ENCODE results near the gene PYGB. TPM values are rescaled to one million over a fixed set of nuclear protein-coding genes. Genes with fewer than 3 reads are reported as not detected.

PYGB gene
- total RNA-seq, 4 donors from 2014 or later = 63.7 to 94.6 (median 82.4) TPM

GRCh38 chr20:25224941-25225340 lies 22.9 kb upstream of the PYGB start:
- TF ChIP-seq, protein P1, sequence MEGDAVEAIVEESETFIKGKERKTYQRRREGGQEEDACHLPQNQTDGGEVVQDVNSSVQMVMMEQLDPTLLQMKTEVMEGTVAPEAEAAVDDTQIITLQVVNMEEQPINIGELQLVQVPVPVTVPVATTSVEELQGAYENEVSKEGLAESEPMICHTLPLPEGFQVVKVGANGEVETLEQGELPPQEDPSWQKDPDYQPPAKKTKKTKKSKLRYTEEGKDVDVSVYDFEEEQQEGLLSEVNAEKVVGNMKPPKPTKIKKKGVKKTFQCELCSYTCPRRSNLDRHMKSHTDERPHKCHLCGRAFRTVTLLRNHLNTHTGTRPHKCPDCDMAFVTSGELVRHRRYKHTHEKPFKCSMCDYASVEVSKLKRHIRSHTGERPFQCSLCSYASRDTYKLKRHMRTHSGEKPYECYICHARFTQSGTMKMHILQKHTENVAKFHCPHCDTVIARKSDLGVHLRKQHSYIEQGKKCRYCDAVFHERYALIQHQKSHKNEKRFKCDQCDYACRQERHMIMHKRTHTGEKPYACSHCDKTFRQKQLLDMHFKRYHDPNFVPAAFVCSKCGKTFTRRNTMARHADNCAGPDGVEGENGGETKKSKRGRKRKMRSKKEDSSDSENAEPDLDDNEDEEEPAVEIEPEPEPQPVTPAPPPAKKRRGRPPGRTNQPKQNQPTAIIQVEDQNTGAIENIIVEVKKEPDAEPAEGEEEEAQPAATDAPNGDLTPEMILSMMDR (IDR thresholded peaks at IDR 0.05) = no peak
- no peak for DNase-seq (ENCODE audit: low spot score)

GRCh38 chr20:25225642-25226432 lies 22.0 kb upstream of the PYGB start:
- DNase-seq (ENCODE audit: low spot score) (no peak), ATAC-seq (ENCODE audit: low FRiP score) (no peak)
- TF ChIP-seq, protein P1 (IDR thresholded peaks at IDR 0.05) = no peak

More at GRCh38 chr20:25224941-25225340, 22.9 kb upstream of the PYGB start:
- no peak for ATAC-seq (ENCODE audit: low FRiP score)

- ATAC-seq (ENCODE audit: low FRiP score) = peak; percentile 5
- TF ChIP-seq, protein P1 (IDR thresholded peaks at IDR 0.05) = no peak
- DNase-seq (ENCODE audit: low spot score) = no peak
These were observed 21.2 kb upstream of the PYGB start for GRCh38 chr20:25226433-25227316.

- TF ChIP-seq, protein P1 (IDR thresholded peaks at IDR 0.05) = no peak
- ATAC-seq (ENCODE audit: low FRiP score) (no peak), DNase-seq (ENCODE audit: low spot score) (no peak)
These were observed 20.5 kb upstream of the PYGB start for GRCh38 chr20:25227317-25227831.

DNA sequence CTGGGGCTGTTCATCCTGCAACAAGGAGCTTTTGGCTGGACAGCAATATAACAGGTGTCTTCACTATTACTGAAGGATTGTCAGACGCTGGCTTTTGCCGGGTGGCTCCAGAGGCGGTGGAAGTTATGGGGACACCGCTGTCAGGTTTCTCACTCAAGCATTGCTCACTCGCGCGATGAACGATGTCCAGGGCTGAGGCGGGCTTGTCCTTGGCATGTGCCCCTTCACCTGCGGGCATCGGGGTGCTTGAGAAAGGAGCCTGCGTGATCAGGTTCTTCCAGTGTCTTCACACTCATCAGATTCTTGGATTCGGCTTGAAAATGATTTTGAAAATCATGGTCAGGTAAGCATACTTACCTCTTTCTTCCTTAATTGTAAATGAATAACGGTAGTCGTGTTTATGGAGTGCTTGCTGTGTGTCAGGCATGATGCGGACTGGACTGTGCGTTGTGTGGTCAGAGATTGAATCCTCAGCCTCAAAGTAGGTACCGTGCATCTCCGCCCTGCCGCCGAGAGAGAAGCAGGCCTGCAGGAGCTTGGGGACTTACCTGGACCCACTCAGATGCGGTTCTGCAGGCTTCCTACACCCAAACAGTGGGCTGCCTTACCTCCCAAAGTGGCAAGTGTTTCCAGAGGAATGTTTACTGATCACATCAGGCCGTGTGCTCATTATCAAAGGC lies 18.3 kb upstream of the PYGB start:
- no peak for DNase-seq (ENCODE audit: low spot score)
- ATAC-seq (ENCODE audit: low FRiP score) = no peak
- TF ChIP-seq, protein P1 (IDR thresholded peaks at IDR 0.05) = no peak

GRCh38 chr20:25230166-25230831 lies 17.6 kb upstream of the PYGB start:
- no peak for DNase-seq (ENCODE audit: low spot score)
- TF ChIP-seq, protein P1 (IDR thresholded peaks at IDR 0.05) = no peak
- no peak for ATAC-seq (ENCODE audit: low FRiP score)
